Measurements from ENCODE around the gene HSH2D. TPM values are rescaled to one million over a fixed set of nuclear protein-coding genes. Genes with fewer than 3 reads are reported as not detected.
"Not testable (repeated sequence)": the region's sequence is repeated elsewhere in the genome, so short reads cannot be mapped to it uniquely, and the experiment has no call there.

The HSH2D gene
- total RNA-seq, 1 donor from 2014 or later: not detected

GRCh38 chr19:16155128-16155527 lies 11.6 kb downstream of the HSH2D start:
- DNase-seq (ENCODE audit: low read depth in 2 of 2): no peak

GRCh38 chr19:16156904-16157303 lies 13.4 kb downstream of the HSH2D start:
- DNase-seq (ENCODE audit: low read depth in 2 of 2): no peak

GRCh38 chr19:16157601-16158000 lies 14.1 kb downstream of the HSH2D start:
- DNase-seq (ENCODE audit: low read depth in 2 of 2): no peak

- no peak for DNase-seq (ENCODE audit: low read depth in 2 of 2)
These were observed 16.2 kb downstream of the HSH2D start for GRCh38 chr19:16159655-16160054.

GRCh38 chr19:16160445-16160942 lies 17.0 kb downstream of the HSH2D start:
- DNase-seq (ENCODE audit: low read depth in 2 of 2): no peak

GRCh38 chr19:16160943-16161560 lies 17.6 kb downstream of the HSH2D start:
- DNase-seq (ENCODE audit: low read depth in 2 of 2): peak in 1 of 2 donors; percentile 48

- peak in 1 of 2 donors; percentile 58 for DNase-seq (ENCODE audit: low read depth in 2 of 2)
These were observed 18.4 kb downstream of the HSH2D start for GRCh38 chr19:16161840-16162239.

GRCh38 chr19:16164222-16164890 lies 20.9 kb downstream of the HSH2D start:
- no peak for DNase-seq (ENCODE audit: low read depth in 2 of 2)

GRCh38 chr19:16166417-16166816 lies 22.9 kb downstream of the HSH2D start:
- no peak for DNase-seq (ENCODE audit: low read depth in 2 of 2)

- DNase-seq (ENCODE audit: low read depth in 2 of 2): no peak
These were observed 23.6 kb downstream of the HSH2D start for GRCh38 chr19:16167055-16167454.

GRCh38 chr19:16168465-16169081 lies 25.1 kb downstream of the HSH2D start:
- no peak for DNase-seq (ENCODE audit: low read depth in 2 of 2)

GRCh38 chr19:16170134-16170533 lies 26.6 kb downstream of the HSH2D start:
- DNase-seq (ENCODE audit: low read depth in 2 of 2): no peak

GRCh38 chr19:16175954-16176353 lies 32.5 kb downstream of the HSH2D start:
- DNase-seq (ENCODE audit: low read depth in 2 of 2): no peak

- not testable (repeated sequence) for DNase-seq (ENCODE audit: low read depth in 2 of 2)
These were observed 35.4 kb downstream of the HSH2D start for GRCh38 chr19:16178866-16179265.

GRCh38 chr19:16180611-16181010 lies 37.1 kb downstream of the HSH2D start:
- no peak for DNase-seq (ENCODE audit: low read depth in 2 of 2)

GRCh38 chr19:16184665-16185122 lies 41.2 kb downstream of the HSH2D start:
- DNase-seq (ENCODE audit: low read depth in 2 of 2): no peak

GRCh38 chr19:16185123-16185767 lies 41.8 kb downstream of the HSH2D start, which contains the start of gene FAM32A:
FAM32A (plus strand) TSS chr19:16185410; CDS start chr19:16185443, 33 bp downstream.
- peak; percentile 97 to 99 for DNase-seq (ENCODE audit: low read depth in 2 of 2)

- peak in 1 of 2 donors; percentile 63 for DNase-seq (ENCODE audit: low read depth in 2 of 2)
These were observed 42.3 kb downstream of the HSH2D start for GRCh38 chr19:16185768-16186123.

GRCh38 chr19:16188521-16188920 lies 45.0 kb downstream of the HSH2D start:
- no peak for DNase-seq (ENCODE audit: low read depth in 2 of 2)

- DNase-seq (ENCODE audit: low read depth in 2 of 2): no peak
These were observed 46.7 kb downstream of the HSH2D start for GRCh38 chr19:16190198-16190597.

- no peak for DNase-seq (ENCODE audit: low read depth in 2 of 2)
These were observed 47.3 kb downstream of the HSH2D start for GRCh38 chr19:16190736-16191135.
